Muscle of leg (tissue), 11 donors: ENCODE measurements around the gene SULT1A2. TPM values are rescaled to one million over a fixed set of nuclear protein-coding genes. Genes with fewer than 3 reads are reported as not detected.
A peak's percentile ranks its signal among the peaks of the same experiment; 100 is the strongest.
"Not testable (repeated sequence)": the region's sequence is repeated elsewhere in the genome, so short reads cannot be mapped to it uniquely, and the experiment has no call there.

Source experiments
- DNase-seq: peaks from one replicate; pipeline ENCODE4 v3.0.0; 2013
- H3K27ac ChIP-seq: one replicate; pipeline ENCODE4 v1.5.1; 2013; ENCODE audit warnings: mild to moderate bottlenecking, low read length, control low read depth
- H3K27me3 ChIP-seq: one replicate; pipeline ENCODE4 v1.6.1; 2013; ENCODE audit warnings: low read length; ENCODE audit not compliant: control insufficient read depth, insufficient read depth
- H3K36me3 ChIP-seq: one replicate; pipeline ENCODE4 v1.6.1; 2013; ENCODE audit warnings: low read length; ENCODE audit not compliant: control insufficient read depth, insufficient read depth
- H3K4me1 ChIP-seq: one replicate; pipeline ENCODE4 v1.6.1; 2013; ENCODE audit warnings: low read length; ENCODE audit not compliant: control insufficient read depth, insufficient read depth
- H3K4me3 ChIP-seq: one replicate; pipeline ENCODE4 v1.5.1; 2013; ENCODE audit warnings: low read length, control low read depth
- H3K9me3 ChIP-seq: replicated peaks from 2 replicates; pipeline ENCODE4 v1.6.1; 2013; ENCODE audit warnings: low read depth, low read length; ENCODE audit not compliant: control insufficient read depth
- WGBS: methylation state at CpG from one replicate; pipeline ENCODE4 v1.1.5; 2013; ENCODE audit warnings: missing lambda C conversion rate; ENCODE audit not compliant: insufficient coverage; 5-methylcytosine and 5-hydroxymethylcytosine counted together
- polyA plus RNA-seq, 8 donors: library from polyadenylated mRNA; unstranded; fragments of 120-200 nt; gene quantifications; one replicate each; pipeline versions ENCODE4 v1.2.1 to v1.2.3, GENCODE V29; 2013; ENCODE audit warnings: inconsistent platforms in 1 of 8, low replicate concordance in 1 of 8; ENCODE audit not compliant: insufficient read length in 8 of 8, insufficient read depth in 1 of 8
- total RNA-seq: library from RNA; stranded (reverse); fragments of 120-200 nt; gene quantifications from one replicate; pipeline ENCODE4 v1.2.4, GENCODE V29; 2013

SULT1A2 gene
- total and polyA plus RNA-seq, 9 donors = 0.43 to 1.1 (median 0.92) TPM

- H3K9me3 ChIP-seq, H3K36me3 ChIP-seq, H3K27me3 ChIP-seq, H3K4me1 ChIP-seq, DNase-seq, H3K27ac ChIP-seq, H3K4me3 ChIP-seq: not testable (repeated sequence)
- WGBS = no CpG with 5 or more reads among the region's 1 CpG
Observed at GRCh38 chr16:28620316-28620715, 23.5 kb upstream of the SULT1A2 start.

DNA sequence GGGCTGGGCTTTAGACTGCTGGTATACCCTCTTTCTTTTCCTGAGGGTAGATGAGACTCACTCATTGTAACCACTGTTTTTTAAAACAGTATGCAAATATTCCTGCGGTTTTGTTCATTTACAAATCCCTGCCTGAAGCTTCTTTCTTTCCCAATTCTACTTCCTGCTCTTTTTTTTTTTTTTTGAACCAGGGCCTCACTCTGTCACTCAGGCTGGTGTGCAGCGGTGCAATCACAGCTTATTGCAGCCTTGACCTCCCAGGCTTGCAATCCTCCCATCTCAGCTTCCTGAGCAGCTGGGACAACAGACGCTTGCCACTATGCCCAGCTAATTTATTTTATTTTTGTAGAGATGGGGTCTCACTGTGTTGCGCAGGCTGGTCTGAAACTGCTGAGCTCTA lies 21.0 kb upstream of the SULT1A2 start:
- H3K4me1 ChIP-seq = no peaks in the 10 kb centered on the region
- H3K4me3 ChIP-seq = no peak overlapping the region
- no peaks in the 10 kb centered on the region for H3K9me3 ChIP-seq
- 50% methylated on average over 1 of the region's 4 CpGs for WGBS
- no peak for DNase-seq
- no peaks in the 10 kb centered on the region for H3K27me3 ChIP-seq
- no peaks in the 10 kb centered on the region for H3K36me3 ChIP-seq
- no peak overlapping the region for H3K27ac ChIP-seq

- no peak overlapping the region for H3K27ac ChIP-seq
- no peaks in the 10 kb centered on the region for H3K27me3 ChIP-seq
- no peak for DNase-seq
- no peak overlapping the region for H3K4me3 ChIP-seq
- H3K4me1 ChIP-seq = no peaks in the 10 kb centered on the region
- 82% methylated on average over 7 of the region's 7 CpGs for WGBS
- no peaks in the 10 kb centered on the region for H3K36me3 ChIP-seq
- no peaks in the 10 kb centered on the region for H3K9me3 ChIP-seq
Observed at GRCh38 chr16:28616636-28617035, 19.8 kb upstream of the SULT1A2 start.

DNA sequence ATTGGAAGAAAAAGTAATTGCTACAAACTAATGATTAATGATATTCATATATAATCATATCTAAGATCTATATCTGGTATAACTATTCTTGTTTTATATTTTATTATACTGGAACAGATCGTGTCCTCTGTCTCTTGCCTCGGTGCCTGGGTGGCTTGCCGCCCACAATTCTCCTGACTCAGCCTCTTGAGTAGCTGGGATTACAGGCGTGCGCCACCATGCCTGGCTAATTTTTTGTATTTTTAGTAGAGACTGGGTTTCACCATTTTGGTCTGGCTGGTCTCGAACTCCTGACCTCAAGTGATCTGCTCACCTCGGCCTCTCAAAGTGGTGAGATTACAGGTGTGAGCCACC lies 19.4 kb upstream of the SULT1A2 start:
- H3K4me3 ChIP-seq, DNase-seq, H3K27me3 ChIP-seq, H3K9me3 ChIP-seq, H3K27ac ChIP-seq, H3K36me3 ChIP-seq, H3K4me1 ChIP-seq: not testable (repeated sequence)
- WGBS = 77% methylated on average over 6 of the region's 7 CpGs

DNA sequence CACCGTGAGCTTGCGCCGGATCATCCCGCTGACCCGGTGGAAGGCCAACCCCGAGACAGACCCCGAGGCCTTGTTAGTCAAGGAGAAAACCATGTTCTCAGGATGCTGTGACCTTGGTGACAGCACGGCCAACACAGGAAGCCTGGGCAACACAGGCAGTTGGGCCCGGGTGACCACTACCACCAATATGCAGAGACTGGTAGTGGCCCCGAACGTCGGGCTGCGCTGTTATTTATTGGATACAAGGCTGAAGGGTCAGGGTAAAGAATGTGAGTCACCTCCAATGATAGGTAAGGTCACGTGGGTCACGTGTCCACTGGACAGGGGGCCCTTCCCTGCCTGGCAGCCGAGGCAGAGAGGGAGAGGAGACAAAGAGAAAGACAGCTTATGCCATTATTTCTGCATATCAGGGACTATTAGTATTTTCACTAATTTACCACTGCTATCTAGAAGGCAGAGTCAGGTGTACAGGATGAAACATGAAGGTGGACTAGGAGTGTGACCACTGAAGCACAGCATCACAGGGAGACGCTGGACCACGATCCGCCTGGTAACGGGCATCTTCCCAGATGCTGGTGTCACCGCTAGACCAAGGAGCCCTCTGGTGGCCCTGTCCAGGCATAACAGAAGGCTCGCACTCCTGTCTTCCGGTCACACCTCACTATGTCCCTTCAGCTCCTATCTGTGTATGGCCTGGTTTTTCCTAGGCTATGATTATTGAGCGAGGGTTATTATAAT lies 18.8 kb upstream of the SULT1A2 start:
- not testable (repeated sequence) for H3K4me1 ChIP-seq, H3K27me3 ChIP-seq, H3K36me3 ChIP-seq, H3K4me3 ChIP-seq, H3K27ac ChIP-seq, H3K9me3 ChIP-seq
- DNase-seq = peak; percentile 45
- WGBS = 0% methylated on average over 1 of the region's 24 CpGs

DNA sequence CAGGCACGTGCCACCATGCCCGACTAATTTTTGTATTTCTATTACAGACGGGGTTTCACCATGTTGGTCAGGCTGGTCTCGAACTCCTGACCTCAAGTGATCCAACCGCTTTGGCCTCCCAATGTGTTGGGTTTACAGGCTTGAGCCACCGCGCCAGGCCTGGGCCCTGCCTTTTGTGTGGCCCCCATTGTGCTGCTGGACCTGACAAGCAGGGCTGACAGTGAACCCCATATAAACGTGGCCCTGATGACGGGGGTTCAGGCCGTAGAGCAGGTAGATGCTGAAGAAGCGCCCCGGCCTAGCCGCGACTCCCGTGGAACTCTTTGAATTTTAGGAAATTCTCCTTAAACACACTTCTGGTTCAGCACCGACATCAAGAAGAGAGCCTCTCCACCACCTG lies 17.7 kb upstream of the SULT1A2 start:
- not testable (repeated sequence) for DNase-seq, H3K4me1 ChIP-seq, H3K27ac ChIP-seq, H3K27me3 ChIP-seq, H3K9me3 ChIP-seq, H3K36me3 ChIP-seq, H3K4me3 ChIP-seq
- WGBS = no CpG with 5 or more reads among the region's 16 CpGs

GRCh38 chr16:28613912-28614311 lies 17.1 kb upstream of the SULT1A2 start:
- no CpG with 5 or more reads among the region's 26 CpGs for WGBS
- H3K27ac ChIP-seq, H3K4me3 ChIP-seq, H3K36me3 ChIP-seq, H3K27me3 ChIP-seq, DNase-seq, H3K9me3 ChIP-seq: not testable (repeated sequence)
- H3K4me1 ChIP-seq = peaks cover 15% of the 10 kb centered on the region

- not testable (repeated sequence) for DNase-seq, H3K27ac ChIP-seq, H3K27me3 ChIP-seq, H3K9me3 ChIP-seq, H3K36me3 ChIP-seq, H3K4me3 ChIP-seq
- H3K4me1 ChIP-seq = peaks cover 15% of the 10 kb centered on the region
- WGBS = no CpG with 5 or more reads among the region's 17 CpGs
Observed at GRCh38 chr16:28612359-28613280, 15.8 kb upstream of the SULT1A2 start.

DNA sequence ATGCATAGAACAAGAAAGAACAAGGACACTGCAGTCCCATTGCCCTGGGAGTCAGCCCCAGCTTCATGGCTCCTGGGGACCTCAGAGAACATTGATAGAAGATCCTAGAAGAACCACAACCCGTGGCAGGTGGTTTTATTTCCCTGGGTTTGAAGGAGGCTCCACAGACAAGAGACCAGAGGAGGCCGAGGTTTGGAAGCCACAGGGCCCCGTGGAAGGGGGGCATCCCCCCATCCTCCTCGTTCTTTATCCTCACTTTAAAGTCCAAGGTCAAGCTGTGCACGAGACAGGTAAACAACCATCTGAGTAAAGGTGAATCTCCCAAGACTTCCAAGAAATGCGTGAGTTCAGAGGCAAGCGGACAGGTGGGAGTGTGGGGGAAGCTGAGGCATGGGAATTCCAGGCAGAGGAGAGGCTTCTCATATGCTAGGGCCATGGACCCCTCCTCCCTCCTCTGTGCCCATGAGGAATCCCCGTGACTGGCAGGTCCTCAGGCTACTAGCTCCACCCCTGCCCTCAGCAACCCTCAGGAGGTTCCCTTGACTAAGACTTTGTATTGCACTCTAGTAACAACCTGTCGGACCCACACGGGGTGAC lies 13.8 kb upstream of the SULT1A2 start:
- Histone ChIP-seq H3K27me3 (no peaks in the 10 kb centered on the region), H3K27ac (no peak overlapping the region), H3K4me1 (peaks cover 15% of the 10 kb centered on the region), H3K4me3 (no peak overlapping the region), H3K9me3 (no peaks in the 10 kb centered on the region), H3K36me3 (no peaks in the 10 kb centered on the region)
- WGBS = 57% methylated on average over 3 of the region's 10 CpGs
- DNase-seq = no peak
